ENCODE results near the gene CDH23.

GRCh38 chr10:71677261-71677660, 280.5 kb downstream of the CDH23 start:
- no peak for TF ChIP-seq POLR2A (conservative IDR thresholded peaks at IDR 0.05)
- no peak for TF ChIP-seq PML (IDR thresholded peaks at IDR 0.05; ENCODE audit: low read length)
